HG03060 (cell line): ENCODE results near the gene REELD1.

Experiments
- ATAC-seq: cut with Tn5 transposase; IDR thresholded peaks from one replicate; pipeline ENCODE4 v1.9.1; 2021; ENCODE audit warnings: low read depth, moderate number of reproducible peaks; ENCODE audit not compliant: unreplicated experiment

Gene REELD1

GRCh38 chr4:146222313-146222712 is 8.0 kb downstream of the REELD1 start:
- no peak for ATAC-seq

- no peak for ATAC-seq
These were observed 10.1 kb downstream of the REELD1 start for GRCh38 chr4:146224326-146224966.

GRCh38 chr4:146229406-146229805 is 15.1 kb downstream of the REELD1 start:
- ATAC-seq = no peak

- ATAC-seq = no peak
These were observed 17.9 kb downstream of the REELD1 start for GRCh38 chr4:146232131-146232722.

DNA sequence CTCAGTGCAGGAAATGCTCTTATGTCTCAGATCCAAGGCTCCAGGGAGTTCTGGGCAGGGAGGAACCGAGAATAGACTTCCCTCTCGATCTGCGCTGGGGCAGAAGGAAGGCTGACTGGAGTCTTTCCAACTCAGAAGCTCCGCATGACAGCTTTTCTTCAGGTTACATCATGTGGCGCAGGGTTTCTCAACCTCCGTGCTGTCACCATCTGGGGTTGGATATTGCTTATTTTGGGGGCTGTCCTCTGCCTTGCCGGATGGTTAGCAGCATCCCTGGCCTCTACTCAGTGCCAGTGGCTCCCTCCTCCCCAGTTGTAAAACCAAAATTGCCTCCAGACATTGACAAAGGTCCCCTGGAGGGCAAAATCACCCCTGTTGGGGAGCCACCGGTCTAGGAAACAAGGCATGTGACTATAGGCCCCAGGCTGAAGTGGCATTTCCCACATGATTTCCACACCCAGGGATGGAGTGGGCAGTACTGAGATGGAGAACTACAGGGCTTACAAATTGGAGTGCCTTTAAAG is 21.4 kb downstream of the REELD1 start:
- ATAC-seq = no peak

GRCh38 chr4:146236216-146236615 is 21.9 kb downstream of the REELD1 start:
- no peak for ATAC-seq

DNA sequence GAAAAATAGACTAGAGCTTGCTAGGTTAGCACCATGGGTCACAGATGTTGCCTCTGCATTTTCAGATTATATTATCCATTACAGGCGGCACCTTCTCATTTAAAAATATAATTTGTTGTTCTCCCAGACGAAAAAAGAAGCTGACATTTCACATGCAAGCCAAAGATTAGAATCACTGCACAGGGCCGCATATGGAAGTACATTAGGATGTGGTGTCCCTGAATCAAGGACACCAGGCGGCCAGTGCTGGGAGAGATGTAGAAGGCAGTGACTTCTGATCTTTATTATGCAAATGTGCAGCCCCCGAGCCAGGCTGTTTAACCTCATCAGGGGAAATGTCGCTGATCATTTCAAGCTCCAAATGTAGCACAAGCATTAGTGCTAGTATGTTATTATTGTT is 22.8 kb downstream of the REELD1 start:
- no peak for ATAC-seq

- no peak for ATAC-seq
These were observed 23.8 kb downstream of the REELD1 start for GRCh38 chr4:146238107-146238506.

DNA sequence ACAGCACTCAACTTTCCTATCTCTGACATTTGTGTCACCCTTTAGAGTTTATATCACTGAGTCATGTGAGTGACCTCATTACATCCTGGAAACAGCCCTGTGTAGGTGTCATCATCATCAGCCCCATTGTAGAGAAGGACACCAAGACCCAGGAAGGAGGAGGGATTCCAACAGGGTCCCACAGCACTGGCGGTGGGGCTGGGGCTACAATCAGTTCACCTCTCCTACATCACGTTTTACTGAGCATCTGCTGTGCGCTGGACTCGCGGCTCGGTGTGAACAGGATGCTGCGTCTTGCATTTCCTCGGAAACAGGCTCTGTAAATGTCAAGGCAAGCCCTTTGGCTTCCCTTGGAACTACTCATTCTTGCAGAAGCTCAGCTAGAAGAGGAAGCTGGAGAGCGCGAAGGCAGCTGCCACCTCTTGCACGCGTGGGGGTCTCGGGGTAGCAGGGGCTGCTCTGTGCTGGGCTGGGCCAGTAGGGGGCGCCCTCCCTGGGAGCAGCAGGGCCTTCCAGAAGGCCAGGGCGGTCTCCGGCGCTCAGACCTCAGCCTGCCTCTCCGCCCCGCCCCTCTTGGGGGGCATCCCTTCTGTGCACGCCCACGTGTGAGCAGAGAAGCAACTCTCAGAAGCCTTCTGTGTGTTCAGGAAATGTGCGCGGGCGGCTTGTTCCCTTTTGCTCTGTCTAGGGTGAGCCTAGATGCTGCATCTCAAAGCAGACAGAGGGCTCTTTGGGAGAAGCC is 29.0 kb downstream of the REELD1 start:
- peak; percentile 79 for ATAC-seq

- ATAC-seq = no peak
These were observed 29.5 kb downstream of the REELD1 start for GRCh38 chr4:146243883-146244277.

GRCh38 chr4:146244496-146244895 is 30.2 kb downstream of the REELD1 start:
- ATAC-seq = no peak

GRCh38 chr4:146245246-146245645 is 30.9 kb downstream of the REELD1 start:
- ATAC-seq = no peak

DNA sequence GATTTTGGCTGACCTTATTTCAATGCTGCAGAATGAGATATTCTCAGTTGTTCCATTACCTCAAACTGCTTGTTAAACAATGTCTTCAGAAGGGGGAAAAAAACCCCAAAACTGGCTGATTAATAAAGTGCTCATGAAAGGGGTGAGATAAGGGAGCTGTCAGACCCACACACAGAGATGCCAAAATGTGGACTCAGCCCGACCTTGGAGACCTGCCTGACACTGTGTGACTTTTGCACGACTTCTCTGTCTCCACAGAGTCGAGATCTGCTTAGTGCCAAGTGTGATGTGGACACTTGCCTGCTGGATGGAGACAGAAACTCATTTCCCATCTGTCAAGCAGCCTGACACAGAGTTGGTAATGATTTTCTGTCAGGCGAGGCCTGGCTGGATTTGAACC is 31.5 kb downstream of the REELD1 start:
- no peak for ATAC-seq

DNA sequence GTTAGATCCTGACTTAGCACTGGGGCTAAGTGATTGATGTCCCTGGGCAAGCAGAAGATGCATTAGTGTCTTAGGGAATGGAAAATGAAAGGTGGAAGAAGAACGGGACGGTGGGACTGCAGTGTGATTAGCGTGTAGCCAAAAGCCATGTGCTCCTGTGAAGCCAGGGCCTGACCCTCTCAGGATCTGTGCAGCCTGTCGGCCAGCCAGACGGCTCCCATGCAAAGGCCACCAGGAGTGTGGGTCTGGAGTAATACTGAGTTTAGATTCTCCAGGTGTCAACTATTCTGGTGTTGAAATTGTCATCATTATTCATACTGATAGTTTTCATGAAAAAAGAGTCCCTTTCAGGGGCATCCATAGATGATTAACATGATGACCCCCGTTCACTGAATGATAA is 32.0 kb downstream of the REELD1 start:
- ATAC-seq = no peak

DNA sequence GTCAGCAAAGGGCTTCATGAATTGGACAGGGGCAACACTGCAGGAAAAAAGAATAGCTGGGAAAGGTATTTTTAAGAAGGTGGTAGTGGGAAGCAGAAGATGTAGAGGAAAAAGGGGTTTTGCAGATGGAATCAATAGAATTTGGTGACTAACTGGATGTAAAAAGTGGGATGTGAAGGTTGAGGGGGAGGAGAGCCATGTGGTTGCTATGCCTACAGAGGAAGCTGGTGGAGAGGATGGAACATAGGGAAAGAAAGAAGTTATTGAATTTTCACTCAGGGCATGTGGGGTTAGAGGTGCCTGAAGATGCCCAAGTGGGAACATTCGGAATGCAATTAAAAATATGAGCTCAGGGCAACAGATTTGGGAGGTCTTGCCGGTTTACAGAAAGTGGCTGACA is 33.0 kb downstream of the REELD1 start:
- no peak for ATAC-seq

GRCh38 chr4:146252969-146253611 is 38.8 kb downstream of the REELD1 start:
- ATAC-seq = no peak

GRCh38 chr4:146255463-146255862 is 41.1 kb downstream of the REELD1 start:
- ATAC-seq = no peak

DNA sequence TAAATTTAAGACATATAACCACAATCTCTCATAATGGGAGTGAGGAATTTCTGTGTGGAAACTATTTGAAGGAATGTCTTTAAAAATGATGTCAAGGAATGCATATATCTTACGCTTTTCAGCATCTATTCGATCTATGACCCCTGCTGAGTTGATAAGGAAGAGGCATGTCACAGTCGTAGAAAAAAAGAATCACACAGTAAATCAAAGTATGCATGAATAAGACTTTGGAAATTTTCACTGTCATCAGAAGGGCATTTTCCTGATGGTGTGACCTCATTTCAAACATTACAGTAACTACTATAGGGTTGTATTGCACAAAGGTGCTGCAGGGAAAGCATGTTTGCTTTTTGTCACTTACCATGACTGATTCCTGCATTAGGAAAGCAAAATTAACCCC is 41.5 kb downstream of the REELD1 start:
- no peak for ATAC-seq

DNA sequence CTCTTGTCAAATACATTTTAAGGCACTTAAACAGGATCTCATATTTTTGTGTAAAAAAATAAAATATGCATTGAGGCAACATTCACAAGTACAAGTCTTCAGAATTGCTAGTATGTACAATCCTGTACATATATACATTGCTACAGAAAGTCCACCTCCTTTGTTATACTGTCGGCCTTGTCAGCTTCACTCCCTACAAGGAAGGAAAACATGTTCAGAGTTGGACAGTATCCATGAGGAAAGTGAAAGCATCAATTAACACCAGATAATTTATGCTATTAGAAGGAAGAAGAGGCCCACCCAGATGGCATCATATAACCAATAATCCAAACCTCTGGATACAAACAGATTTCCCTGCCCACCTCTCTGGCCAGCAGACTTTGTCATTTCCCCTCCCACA is 42.0 kb downstream of the REELD1 start:
- no peak for ATAC-seq

DNA sequence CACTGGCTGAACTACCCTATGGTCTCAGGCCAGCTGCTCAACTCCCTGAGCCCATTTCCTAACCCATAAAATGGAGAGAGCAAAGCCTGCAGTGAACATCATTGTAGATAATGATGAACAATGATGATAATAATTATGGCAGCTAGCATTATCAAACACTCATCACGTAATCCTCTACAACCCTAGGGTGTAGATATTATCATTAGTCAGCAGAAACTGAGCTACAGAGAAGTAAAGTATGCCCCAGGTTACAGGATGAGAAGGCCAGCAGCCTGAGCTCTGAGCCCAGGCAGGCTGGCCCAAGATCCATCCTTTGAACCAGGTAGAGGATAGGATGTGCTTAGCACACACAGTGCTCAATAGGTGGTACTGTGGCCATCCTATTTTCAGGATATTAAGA is 43.2 kb downstream of the REELD1 start:
- no peak for ATAC-seq

GRCh38 chr4:146260521-146260920 is 46.2 kb downstream of the REELD1 start:
- no peak for ATAC-seq
